GM21737 (cell line): ENCODE results near the gene MSRB2.

ENCODE experiments used
- ATAC-seq: cut with Tn5 transposase; IDR thresholded peaks from one replicate; pipeline ENCODE4 v1.9.1; 2021; ENCODE audit warnings: mild to moderate bottlenecking, moderate library complexity; ENCODE audit not compliant: unreplicated experiment

MSRB2 gene

DNA sequence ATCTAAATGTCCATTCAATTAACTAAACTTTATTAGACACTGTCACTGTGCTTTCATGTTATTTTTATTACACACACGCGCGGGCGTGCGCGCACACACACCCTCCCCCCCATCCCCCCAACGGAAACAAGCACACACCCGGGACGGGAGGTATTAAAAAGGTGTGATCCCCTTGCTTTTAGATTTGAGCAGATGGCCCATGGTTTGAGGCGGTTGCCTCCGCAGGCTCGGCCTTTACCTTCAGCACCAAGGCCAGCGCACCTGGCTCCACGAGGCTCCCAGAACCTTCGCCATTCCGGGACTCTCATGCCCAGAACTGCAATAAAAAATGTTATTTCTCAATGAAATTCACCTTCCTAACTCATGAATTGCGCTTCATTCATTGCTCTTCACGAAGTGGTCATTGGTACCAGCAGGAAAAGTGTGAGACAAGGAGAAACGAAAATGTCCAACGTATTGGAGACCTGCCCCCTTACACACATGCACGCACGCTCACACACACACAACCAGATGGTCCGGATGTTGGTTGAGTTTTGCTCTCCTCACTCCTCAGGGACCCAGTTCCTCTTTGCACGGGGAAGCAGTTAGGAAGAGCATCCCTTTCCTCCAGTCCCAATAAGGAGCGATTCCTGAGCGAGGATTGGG is 76.0 kb downstream of the MSRB2 start:
- ATAC-seq: no peak
